Parathyroid adenoma (tissue), 2 donors: ENCODE measurements around the gene RASSF9.

Source experiments
- H2AFZ ChIP-seq: fragments of 300-600 bp; sonication (generic); one replicate; pipeline ENCODE4 v1.7.0; 2017; ENCODE audit warnings: antibody characterized with exemption, mild to moderate bottlenecking
- H3K27ac ChIP-seq: fragments of 300-600 bp; sonication (generic); one replicate; pipeline ENCODE4 v1.7.0; 2017
- H3K27me3 ChIP-seq: fragments of 300-600 bp; sonication (generic); one replicate; pipeline ENCODE4 v1.7.0; 2017; ENCODE audit warnings: low read length; ENCODE audit not compliant: control insufficient read depth, insufficient read depth
- H3K36me3 ChIP-seq: fragments of 300-600 bp; sonication (generic); one replicate; pipeline ENCODE4 v1.7.0; 2017; ENCODE audit warnings: low read length; ENCODE audit not compliant: control insufficient read depth, insufficient read depth
- H3K4me1 ChIP-seq: fragments of 300-600 bp; sonication (generic); one replicate; pipeline ENCODE4 v1.7.0; 2017; ENCODE audit warnings: control low read depth
- H3K4me2 ChIP-seq: fragments of 300-600 bp; sonication (generic); one replicate; pipeline ENCODE4 v1.7.0; 2017; ENCODE audit warnings: low read length
- H3K4me3 ChIP-seq: fragments of 300-600 bp; sonication (generic); one replicate; pipeline ENCODE4 v1.7.0; 2017; ENCODE audit warnings: low read depth, low read length
- H3K79me2 ChIP-seq: fragments of 300-600 bp; sonication (generic); one replicate; pipeline ENCODE4 v1.7.0; 2017; ENCODE audit warnings: control low read depth
- H3K9ac ChIP-seq: fragments of 300-600 bp; sonication (generic); one replicate; pipeline ENCODE4 v1.7.0; 2017; ENCODE audit warnings: mild to moderate bottlenecking
- H3K9me3 ChIP-seq: fragments of 300-600 bp; sonication (generic); one replicate; pipeline ENCODE4 v1.7.0; 2017; ENCODE audit warnings: low read length; ENCODE audit not compliant: control insufficient read depth
- CTCF ChIP-seq: fragments of 300-600 bp; sonication (generic); IDR thresholded peaks from one replicate; pipeline ENCODE4 v1.7.0; 2017; ENCODE audit warnings: antibody characterized with exemption, mild to moderate bottlenecking
- donor health status: primary hyperparathyroidism.

Gene RASSF9

GRCh38 chr12:85775091-85775490, 61.1 kb downstream of the RASSF9 start:
- H3K36me3 ChIP-seq: no peaks in the 10 kb centered on the region
- no peaks in the 10 kb centered on the region for H3K4me1 ChIP-seq
- TF ChIP-seq CTCF: no peak
- no peaks in the 10 kb centered on the region for H3K79me2 ChIP-seq
- no peaks in the 10 kb centered on the region for H3K9me3 ChIP-seq
- no peak overlapping the region for H3K4me3 ChIP-seq
- H2AFZ ChIP-seq: no peak overlapping the region
- H3K27me3 ChIP-seq: no peaks in the 10 kb centered on the region
- no peak overlapping the region for H3K4me2 ChIP-seq
- H3K27ac ChIP-seq: no peak overlapping the region
- no peak overlapping the region for H3K9ac ChIP-seq

- no peak overlapping the region for H3K4me2 ChIP-seq
- H3K79me2 ChIP-seq: no peaks in the 10 kb centered on the region
- H3K36me3 ChIP-seq: no peaks in the 10 kb centered on the region
- no peak overlapping the region for H2AFZ ChIP-seq
- no peaks in the 10 kb centered on the region for H3K27me3 ChIP-seq
- H3K4me1 ChIP-seq: no peaks in the 10 kb centered on the region
- H3K27ac ChIP-seq: no peak overlapping the region
- no peak overlapping the region for H3K4me3 ChIP-seq
- no peak overlapping the region for H3K9ac ChIP-seq
- no peak for TF ChIP-seq CTCF
- no peaks in the 10 kb centered on the region for H3K9me3 ChIP-seq
Measured at GRCh38 chr12:85765453-85765869, 70.7 kb downstream of the RASSF9 start.

GRCh38 chr12:85759623-85760022, 76.6 kb downstream of the RASSF9 start:
- no peaks in the 10 kb centered on the region for H3K36me3 ChIP-seq
- H3K79me2 ChIP-seq: no peaks in the 10 kb centered on the region
- no peak overlapping the region for H3K4me3 ChIP-seq
- no peaks in the 10 kb centered on the region for H3K4me1 ChIP-seq
- no peak overlapping the region for H3K4me2 ChIP-seq
- no peak overlapping the region for H2AFZ ChIP-seq
- no peaks in the 10 kb centered on the region for H3K9me3 ChIP-seq
- no peaks in the 10 kb centered on the region for H3K27me3 ChIP-seq
- no peak overlapping the region for H3K9ac ChIP-seq
- TF ChIP-seq CTCF: no peak
- no peak overlapping the region for H3K27ac ChIP-seq

GRCh38 chr12:85759091-85759490, 77.1 kb downstream of the RASSF9 start:
- Histone ChIP-seq H3K9me3 (no peaks in the 10 kb centered on the region), H3K79me2 (no peaks in the 10 kb centered on the region), H3K36me3 (no peaks in the 10 kb centered on the region), H2AFZ (no peak overlapping the region), H3K27me3 (no peaks in the 10 kb centered on the region), H3K4me1 (no peaks in the 10 kb centered on the region), H3K9ac (no peak overlapping the region), H3K27ac (no peak overlapping the region), H3K4me2 (no peak overlapping the region), H3K4me3 (no peak overlapping the region)
- TF ChIP-seq CTCF: no peak

GRCh38 chr12:85755760-85756159, 80.4 kb downstream of the RASSF9 start:
- Histone ChIP-seq H3K27me3 (no peaks in the 10 kb centered on the region), H3K9ac (no peak overlapping the region), H3K36me3 (no peaks in the 10 kb centered on the region), H3K9me3 (no peaks in the 10 kb centered on the region), H3K27ac (no peak overlapping the region), H3K4me3 (no peak overlapping the region), H2AFZ (no peak overlapping the region), H3K4me2 (no peak overlapping the region), H3K79me2 (no peaks in the 10 kb centered on the region), H3K4me1 (no peaks in the 10 kb centered on the region)
- TF ChIP-seq CTCF: no peak
